Upper lobe of right lung (tissue), 1 donor: Measurements from ENCODE around the gene SCP2. TPM values are rescaled to one million over a fixed set of nuclear protein-coding genes. Genes with fewer than 3 reads are reported as not detected.

Experiments used
- ATAC-seq: fragments of 200-7000 bp; cut with Tn5 transposase; one replicate; pipeline ENCODE4 v1.9.1; 2020; ENCODE audit warnings: mild to moderate bottlenecking, moderate library complexity
- DNase-seq: peaks from one replicate; pipeline ENCODE4 v3.0.0-alpha.2; 2020
- H3K27ac ChIP-seq: fragments of 200-600 bp; one replicate; pipeline ENCODE4 v1.8.0; 2022
- H3K27me3 ChIP-seq: fragments of 200-600 bp; one replicate; pipeline ENCODE4 v1.8.0; 2022; ENCODE audit warnings: mild to moderate bottlenecking
- H3K36me3 ChIP-seq: fragments of 200-600 bp; one replicate; pipeline ENCODE4 v1.8.0; 2022
- H3K4me1 ChIP-seq: fragments of 200-600 bp; one replicate; pipeline ENCODE4 v1.8.0; 2022
- H3K4me3 ChIP-seq: fragments of 200-600 bp; one replicate; pipeline ENCODE4 v1.8.0; 2022; ENCODE audit warnings: mild to moderate bottlenecking
- H3K9me3 ChIP-seq: fragments of 200-600 bp; one replicate; pipeline ENCODE4 v1.8.0; 2022
- CTCF ChIP-seq: fragments of 200-600 bp; IDR thresholded peaks from one replicate; pipeline ENCODE4 v1.8.0; 2022; ENCODE audit warnings: antibody characterized with exemption
- intact Hi-C: fragments of 100-400 bp; cut with DNase I; formaldehyde crosslinking; loops from one replicate; pipeline ENCODE4 v1.11.0; 2022
- microRNA-seq: library from miRNA; unstranded; fragments of <30 nt; microRNA quantifications from one replicate; pipeline ENCODE4 v1.2.0, GENCODE V29; 2020; ENCODE audit warnings: borderline microRNAs expressed
- total RNA-seq: library from RNA; stranded (reverse); fragmentation: NEBNext Ultra II Directional; extraction: Animal tissue kit (Norgen Biotek cat#: 25700); gene quantifications from one replicate; pipeline ENCODE4 v1.2.1, GENCODE V29; 2021
- donor health status: DM: no; HTN: yes; CAD: no; lungs with severe emphysema.

Gene SCP2
- total RNA-seq, 1 donor from 2014 or later = 140 TPM

- Histone ChIP-seq H3K27me3 (no peaks in the 10 kb centered on the region), H3K4me1 (peaks cover 10% of the 10 kb centered on the region), H3K9me3 (no peaks in the 10 kb centered on the region), H3K36me3 (no peaks in the 10 kb centered on the region), H3K4me3 (no peak overlapping the region), H3K27ac (no peak overlapping the region)
- intact Hi-C loops = no loop called here
- TF ChIP-seq CTCF = no peak
- ATAC-seq (no peak), DNase-seq (no peak)
These were observed 165.8 kb downstream of the SCP2 start for GRCh38 chr1:53092659-53093450.

- intact Hi-C loops = no loop called here
- H3K4me1 ChIP-seq = peaks cover 10% of the 10 kb centered on the region
- H3K27me3 ChIP-seq = no peaks in the 10 kb centered on the region
- H3K27ac ChIP-seq = no peak overlapping the region
- no peak for DNase-seq
- H3K9me3 ChIP-seq = no peaks in the 10 kb centered on the region
- H3K4me3 ChIP-seq = no peak overlapping the region
- ATAC-seq = no peak
- no peaks in the 10 kb centered on the region for H3K36me3 ChIP-seq
- TF ChIP-seq CTCF = no peak
These were observed 166.3 kb downstream of the SCP2 start for GRCh38 chr1:53093451-53093754.

GRCh38 chr1:53093778-53094532, 166.9 kb downstream of the SCP2 start:
- intact Hi-C loops = no loop called here
- no peak for TF ChIP-seq CTCF
- no peaks in the 10 kb centered on the region for H3K36me3 ChIP-seq
- DNase-seq (no peak), ATAC-seq (no peak)
- no peak overlapping the region for H3K4me3 ChIP-seq
- no peaks in the 10 kb centered on the region for H3K9me3 ChIP-seq
- no peaks in the 10 kb centered on the region for H3K27me3 ChIP-seq
- no peak overlapping the region for H3K27ac ChIP-seq
- H3K4me1 ChIP-seq = peaks cover 10% of the 10 kb centered on the region

- DNase-seq (no peak), ATAC-seq (no peak)
- intact Hi-C loops = no loop called here
- no peak for TF ChIP-seq CTCF
- Histone ChIP-seq H3K27me3 (no peaks in the 10 kb centered on the region), H3K4me3 (no peak overlapping the region), H3K27ac (no peak overlapping the region), H3K4me1 (peaks cover 10% of the 10 kb centered on the region), H3K36me3 (no peaks in the 10 kb centered on the region), H3K9me3 (no peaks in the 10 kb centered on the region)
These were observed 167.4 kb downstream of the SCP2 start for GRCh38 chr1:53094533-53094919.

Small RNA genes within 50 kb of the gene (microRNA-seq; reads per million reads assigned to microRNA genes)
- gene MIR1273F = not detected
- not detected for gene MIR1273G
- not detected for gene MIR5095

Other genes starting within 250 kb of the SCP2 start
- gene COA7, start 228.9 kb upstream of the SCP2 start, total RNA-seq = 17.9 TPM
- 30.5 TPM for gene ZYG11B, start 200.8 kb upstream of the SCP2 start, total RNA-seq
- not detected for gene ZYG11A, start 84.5 kb upstream of the SCP2 start, total RNA-seq
- 123 TPM for gene ECHDC2, start 5.5 kb upstream of the SCP2 start, total RNA-seq
- 56.5 TPM for gene PODN, start 134.9 kb downstream of the SCP2 start, total RNA-seq
- gene SLC1A7, start 215.4 kb downstream of the SCP2 start, total RNA-seq = 0.26 TPM